Neural cell (in vitro differentiated cells): ENCODE data around the gene TCF12. TPM values are rescaled to one million over a fixed set of nuclear protein-coding genes. Genes with fewer than 3 reads are reported as not detected.

Source experiments
- H2AFZ ChIP-seq: fragments of 200-600, 300-800 bp; sonication (generic), shearing (Covaris generic); 2 replicates; pipeline ENCODE4 v1.6.0; 2014; ENCODE audit warnings: low read depth, mild to moderate bottlenecking, antibody characterized with exemption, low read length, moderate library complexity
- H3F3A ChIP-seq: fragments of 200-600 bp; shearing (Covaris generic); 2 replicates; pipeline ENCODE4 v1.6.1; 2016; ENCODE audit warnings: mild to moderate bottlenecking, moderate library complexity, mixed read lengths, antibody characterized with exemption, low read length; ENCODE audit not compliant: insufficient read depth, poor library complexity, severe bottlenecking
- H3K27ac ChIP-seq: fragments of 200-600, 300-800 bp; sonication (generic), shearing (Covaris generic); 2 replicates; pipeline ENCODE4 v1.5.1; 2014; ENCODE audit warnings: mild to moderate bottlenecking, low read length, moderate library complexity
- H3K27me3 ChIP-seq: fragments of 300-800, 200-600 bp; sonication (generic), shearing (Covaris generic); 2 replicates; pipeline ENCODE4 v1.6.0; 2014; ENCODE audit warnings: mild to moderate bottlenecking, low read depth, low read length, moderate library complexity; ENCODE audit not compliant: insufficient read depth
- H3K36me3 ChIP-seq: fragments of 300-800, 200-600 bp; sonication (generic), shearing (Covaris generic); 2 replicates; pipeline ENCODE4 v1.5.1; 2014; ENCODE audit warnings: mild to moderate bottlenecking, antibody characterized with exemption, low read length, moderate library complexity; ENCODE audit not compliant: insufficient read depth
- H3K4me2 ChIP-seq: fragments of 300-800, 200-600 bp; sonication (generic), shearing (Covaris generic); 2 replicates; pipeline ENCODE4 v1.6.0; 2014; ENCODE audit warnings: mild to moderate bottlenecking, low read length
- H3K4me3 ChIP-seq: fragments of 300-800, 200-600 bp; sonication (generic), shearing (Covaris generic); 2 replicates; pipeline ENCODE4 v1.5.1; 2014; ENCODE audit warnings: mild to moderate bottlenecking, low read length, moderate library complexity
- H3K79me2 ChIP-seq: fragments of 200-600 bp; shearing (Covaris generic); replicated peaks from 2 replicates; pipeline ENCODE4 v1.6.0; 2014; ENCODE audit warnings: mild to moderate bottlenecking, low read length, moderate library complexity; ENCODE audit not compliant: insufficient read depth
- H3K9ac ChIP-seq: fragments of 300-800, 200-600 bp; sonication (generic), shearing (Covaris generic); 2 replicates; pipeline ENCODE4 v1.6.1; 2016; ENCODE audit warnings: mild to moderate bottlenecking, low read length, mixed read lengths
- H3K9me2 ChIP-seq: fragments of 200-600 bp; shearing (Covaris generic); 2 replicates; pipeline ENCODE4 v1.6.1; 2016; ENCODE audit warnings: mild to moderate bottlenecking, low read length, mixed read lengths; ENCODE audit not compliant: insufficient read depth
- H3K9me3 ChIP-seq: fragments of 200-600, 300-800 bp; sonication (generic), shearing (Covaris generic); 2 replicates; pipeline ENCODE4 v1.6.1; 2016; ENCODE audit warnings: mild to moderate bottlenecking, mixed run types, low read length, moderate library complexity, mixed read lengths
- H4K20me1 ChIP-seq: fragments of 200-600 bp; shearing (Covaris generic); 2 replicates; pipeline ENCODE4 v1.6.1; 2016; ENCODE audit warnings: mild to moderate bottlenecking, mixed run types; ENCODE audit not compliant: insufficient read depth
- EP300 ChIP-seq: fragments of 450-650 bp; conservative IDR thresholded peaks from 2 replicates; pipeline ENCODE4 v1.6.1; 2014; ENCODE audit warnings: antibody characterized with exemption, mild to moderate bottlenecking, moderate library complexity; ENCODE audit not compliant: poor library complexity, severe bottlenecking
- EZH2 ChIP-seq: fragments of 200-600, 300-800 bp; shearing (Covaris generic), sonication (generic); IDR thresholded peaks from 2 replicates; pipeline ENCODE4 v1.6.1; 2014; ENCODE audit warnings: antibody characterized with exemption, low read length, borderline replicate concordance, mild to moderate bottlenecking; ENCODE audit not compliant: insufficient read depth, poor library complexity, severe bottlenecking
- MXI1 ChIP-seq: fragments of 450-650 bp; conservative IDR thresholded peaks from 2 replicates; pipeline ENCODE4 v1.6.1; 2014; ENCODE audit warnings: antibody characterized with exemption, mild to moderate bottlenecking; ENCODE audit not compliant: poor library complexity, severe bottlenecking
- POLR2AphosphoS5 ChIP-seq: IDR thresholded peaks from 2 replicates; pipeline ENCODE4 v1.6.1; 2012
- RAD21 ChIP-seq: fragments of 450-650 bp; conservative IDR thresholded peaks from 2 replicates; pipeline ENCODE4 v1.6.1; 2014; ENCODE audit warnings: antibody characterized with exemption, mild to moderate bottlenecking, moderate library complexity
- SMC3 ChIP-seq: fragments of 450-650 bp; conservative IDR thresholded peaks from 2 replicates; pipeline ENCODE4 v1.6.1; 2014; ENCODE audit warnings: antibody characterized with exemption, mild to moderate bottlenecking, moderate library complexity; ENCODE audit not compliant: poor library complexity
- TAF1 ChIP-seq: IDR thresholded peaks from 2 replicates; pipeline ENCODE4 v1.6.1; 2012; ENCODE audit warnings: low read depth
- polyA plus RNA-seq: library from polyadenylated mRNA; depleted of rRNA; stranded (reverse); fragments of >200 nt; gene quantifications from 2 replicates; pipeline ENCODE4 v1.2.3, GENCODE V29; 2014
- TF ChIP-seq, protein P1 (sequence below): fragments of 450-650 bp; IDR thresholded peaks from 2 replicates; pipeline ENCODE4 v1.5.1; 2014; ENCODE audit warnings: antibody characterized with exemption, mild to moderate bottlenecking, moderate library complexity; ENCODE audit not compliant: poor library complexity, severe bottlenecking
- TF ChIP-seq, protein P2 (sequence below): IDR thresholded peaks from 2 replicates; pipeline ENCODE4 v1.6.1; 2012; ENCODE audit warnings: borderline replicate concordance

Gene TCF12
- polyA plus RNA-seq, 1 donor from 2014 or later: 52.7 TPM

DNA sequence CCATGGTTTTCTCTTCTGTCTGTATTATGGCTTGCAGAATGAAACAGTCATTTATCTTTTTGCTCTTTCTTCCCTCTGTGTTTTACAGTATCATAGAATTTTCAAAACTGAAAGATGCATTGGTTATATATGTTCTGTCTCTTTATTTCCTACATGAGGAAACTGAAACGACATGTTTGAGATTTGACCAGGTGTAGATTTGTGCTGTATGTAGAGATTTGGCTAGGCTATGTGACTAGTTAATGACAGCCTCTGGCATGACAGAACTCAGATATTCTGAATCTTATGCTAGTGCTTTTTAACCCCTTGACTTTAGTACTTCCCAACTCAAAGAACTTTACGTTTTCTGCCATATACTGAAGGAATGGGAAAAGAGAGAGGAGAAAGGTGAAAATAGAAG is 151.0 kb downstream of the TCF12 start:
- Histone ChIP-seq H3K9me3 (no peaks in the 10 kb centered on the region), H3K27ac (no peak overlapping the region), H3K9me2 (no peaks in the 10 kb centered on the region), H4K20me1 (no peaks in the 10 kb centered on the region), H3K79me2 (peaks cover 22% of the 10 kb centered on the region), H3K9ac (no peak overlapping the region), H2AFZ (no peak overlapping the region), H3K27me3 (no peaks in the 10 kb centered on the region), H3F3A (no peaks in the 10 kb centered on the region), H3K36me3 (no peaks in the 10 kb centered on the region), H3K4me2 (no peak overlapping the region), H3K4me3 (no peak overlapping the region)
- TF ChIP-seq MXI1 (no peak), TAF1 (no peak), SMC3 (no peak)
- TF ChIP-seq, protein P1, sequence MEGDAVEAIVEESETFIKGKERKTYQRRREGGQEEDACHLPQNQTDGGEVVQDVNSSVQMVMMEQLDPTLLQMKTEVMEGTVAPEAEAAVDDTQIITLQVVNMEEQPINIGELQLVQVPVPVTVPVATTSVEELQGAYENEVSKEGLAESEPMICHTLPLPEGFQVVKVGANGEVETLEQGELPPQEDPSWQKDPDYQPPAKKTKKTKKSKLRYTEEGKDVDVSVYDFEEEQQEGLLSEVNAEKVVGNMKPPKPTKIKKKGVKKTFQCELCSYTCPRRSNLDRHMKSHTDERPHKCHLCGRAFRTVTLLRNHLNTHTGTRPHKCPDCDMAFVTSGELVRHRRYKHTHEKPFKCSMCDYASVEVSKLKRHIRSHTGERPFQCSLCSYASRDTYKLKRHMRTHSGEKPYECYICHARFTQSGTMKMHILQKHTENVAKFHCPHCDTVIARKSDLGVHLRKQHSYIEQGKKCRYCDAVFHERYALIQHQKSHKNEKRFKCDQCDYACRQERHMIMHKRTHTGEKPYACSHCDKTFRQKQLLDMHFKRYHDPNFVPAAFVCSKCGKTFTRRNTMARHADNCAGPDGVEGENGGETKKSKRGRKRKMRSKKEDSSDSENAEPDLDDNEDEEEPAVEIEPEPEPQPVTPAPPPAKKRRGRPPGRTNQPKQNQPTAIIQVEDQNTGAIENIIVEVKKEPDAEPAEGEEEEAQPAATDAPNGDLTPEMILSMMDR: no peak
- TF ChIP-seq, protein P2, sequence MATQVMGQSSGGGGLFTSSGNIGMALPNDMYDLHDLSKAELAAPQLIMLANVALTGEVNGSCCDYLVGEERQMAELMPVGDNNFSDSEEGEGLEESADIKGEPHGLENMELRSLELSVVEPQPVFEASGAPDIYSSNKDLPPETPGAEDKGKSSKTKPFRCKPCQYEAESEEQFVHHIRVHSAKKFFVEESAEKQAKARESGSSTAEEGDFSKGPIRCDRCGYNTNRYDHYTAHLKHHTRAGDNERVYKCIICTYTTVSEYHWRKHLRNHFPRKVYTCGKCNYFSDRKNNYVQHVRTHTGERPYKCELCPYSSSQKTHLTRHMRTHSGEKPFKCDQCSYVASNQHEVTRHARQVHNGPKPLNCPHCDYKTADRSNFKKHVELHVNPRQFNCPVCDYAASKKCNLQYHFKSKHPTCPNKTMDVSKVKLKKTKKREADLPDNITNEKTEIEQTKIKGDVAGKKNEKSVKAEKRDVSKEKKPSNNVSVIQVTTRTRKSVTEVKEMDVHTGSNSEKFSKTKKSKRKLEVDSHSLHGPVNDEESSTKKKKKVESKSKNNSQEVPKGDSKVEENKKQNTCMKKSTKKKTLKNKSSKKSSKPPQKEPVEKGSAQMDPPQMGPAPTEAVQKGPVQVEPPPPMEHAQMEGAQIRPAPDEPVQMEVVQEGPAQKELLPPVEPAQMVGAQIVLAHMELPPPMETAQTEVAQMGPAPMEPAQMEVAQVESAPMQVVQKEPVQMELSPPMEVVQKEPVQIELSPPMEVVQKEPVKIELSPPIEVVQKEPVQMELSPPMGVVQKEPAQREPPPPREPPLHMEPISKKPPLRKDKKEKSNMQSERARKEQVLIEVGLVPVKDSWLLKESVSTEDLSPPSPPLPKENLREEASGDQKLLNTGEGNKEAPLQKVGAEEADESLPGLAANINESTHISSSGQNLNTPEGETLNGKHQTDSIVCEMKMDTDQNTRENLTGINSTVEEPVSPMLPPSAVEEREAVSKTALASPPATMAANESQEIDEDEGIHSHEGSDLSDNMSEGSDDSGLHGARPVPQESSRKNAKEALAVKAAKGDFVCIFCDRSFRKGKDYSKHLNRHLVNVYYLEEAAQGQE: no peak

DNA sequence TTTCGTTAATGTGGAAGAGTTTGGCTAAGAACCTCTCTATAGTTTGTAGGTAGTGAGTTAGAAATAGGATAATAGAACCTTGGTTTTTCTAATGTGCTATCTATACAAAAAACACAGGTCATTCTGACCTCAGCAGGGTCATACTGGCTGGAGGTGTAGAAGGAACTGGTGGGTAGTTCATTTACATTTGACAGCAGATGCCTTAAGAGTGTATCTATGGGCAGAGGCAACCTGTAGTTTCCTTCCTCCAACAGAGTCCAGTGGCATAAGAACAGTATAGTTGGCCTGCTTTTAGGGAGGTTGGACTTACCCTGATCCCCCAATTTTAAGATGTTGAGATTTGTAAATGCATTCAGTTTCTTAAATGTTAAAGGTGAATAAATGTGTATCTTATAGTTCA is 152.2 kb downstream of the TCF12 start:
- H3K79me2 ChIP-seq: peaks cover 29% of the 10 kb centered on the region
- H3K27me3 ChIP-seq: no peaks in the 10 kb centered on the region
- H3K27ac ChIP-seq: no peak overlapping the region
- no peak overlapping the region for H3K4me3 ChIP-seq
- H3K36me3 ChIP-seq: no peaks in the 10 kb centered on the region
- no peak overlapping the region for H2AFZ ChIP-seq
- no peak for TF ChIP-seq EZH2
- TF ChIP-seq SMC3: no peak
- no peak for TF ChIP-seq POLR2AphosphoS5
- TF ChIP-seq, protein P2: no peak
- no peak for TF ChIP-seq MXI1
- no peak for TF ChIP-seq RAD21
- TF ChIP-seq, protein P1: no peak
- TF ChIP-seq TAF1: no peak
- no peak for TF ChIP-seq EP300
- no peaks in the 10 kb centered on the region for H4K20me1 ChIP-seq
- no peak overlapping the region for H3K9ac ChIP-seq
- no peaks in the 10 kb centered on the region for H3K9me3 ChIP-seq
- H3F3A ChIP-seq: no peaks in the 10 kb centered on the region
- H3K4me2 ChIP-seq: no peak overlapping the region
- H3K9me2 ChIP-seq: no peaks in the 10 kb centered on the region
